Measurements from ENCODE around the gene KIF1A. TPM values are rescaled to one million over a fixed set of nuclear protein-coding genes. Genes with fewer than 3 reads are reported as not detected.
"Not testable (repeated sequence)": the region's sequence is repeated elsewhere in the genome, so short reads cannot be mapped to it uniquely, and the experiment has no call there.

KIF1A gene
- total and polyA plus RNA-seq, 2 donors from 2014 or later = 0.54 to 0.58 TPM

DNA sequence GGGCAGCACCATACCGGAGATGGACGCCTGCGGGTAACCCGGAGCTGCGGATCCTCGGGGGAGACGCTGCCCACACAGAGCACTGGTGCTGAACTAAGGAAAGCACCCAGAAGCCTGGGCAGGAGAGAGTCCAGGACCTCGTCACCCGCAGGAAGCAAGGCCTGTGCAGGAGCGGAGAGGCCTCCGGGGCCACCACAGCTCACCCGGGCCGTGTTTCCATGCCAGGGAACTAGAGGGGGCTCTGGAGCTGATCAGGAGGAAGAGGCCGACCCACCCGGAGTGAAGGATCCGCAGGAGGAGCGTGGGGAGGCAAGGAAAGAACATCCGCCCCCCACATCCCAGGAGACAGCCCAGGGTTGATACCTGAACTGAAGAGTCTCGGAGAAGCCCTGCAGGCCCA is 141.1 kb downstream of the KIF1A start:
- H3K36me3 ChIP-seq (ENCODE audit: control insufficient read depth in 2 of 3, insufficient read depth in 3 of 3, low read length in 3 of 3); FAIRE-seq; H3K4me3 ChIP-seq (ENCODE audit: low read length in 3 of 3); H3K27me3 ChIP-seq (ENCODE audit: control insufficient read depth, insufficient read depth, low read length); intact Hi-C loops (cut with DNase I); H3K4me1 ChIP-seq (ENCODE audit: control insufficient read depth in 2 of 3, insufficient read depth in 2 of 3, low read depth in 1 of 3, low read length in 3 of 3); H3K9me3 ChIP-seq (ENCODE audit: control insufficient read depth in 2 of 3, insufficient read depth in 1 of 3, low read length in 3 of 3); H3K27ac ChIP-seq (ENCODE audit: low read depth in 2 of 2, low read length in 2 of 2); DNase-seq; H3K9ac ChIP-seq (ENCODE audit: low read length in 3 of 3): not testable (repeated sequence)

DNA sequence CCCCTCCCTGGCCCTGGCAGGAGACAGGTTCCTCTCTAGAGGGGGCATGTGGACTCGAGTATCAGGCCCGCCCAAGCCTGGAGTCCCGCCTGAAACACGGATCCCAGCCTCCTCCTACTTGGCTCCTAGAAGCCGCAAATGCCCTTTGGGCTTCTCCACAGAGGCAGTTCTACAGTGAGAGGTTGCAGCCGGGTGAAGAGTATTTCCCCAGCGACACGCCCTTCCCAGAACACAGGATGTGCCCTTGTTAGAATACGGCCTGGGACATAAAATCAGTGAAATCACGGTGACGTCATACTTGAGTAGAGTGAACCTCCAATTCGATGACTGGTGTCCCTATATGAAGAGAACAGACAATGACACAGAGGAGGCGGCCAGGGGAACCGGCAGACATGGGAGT is 142.0 kb downstream of the KIF1A start:
- H3K4me3 ChIP-seq (ENCODE audit: low read length in 3 of 3); H3K4me1 ChIP-seq (ENCODE audit: control insufficient read depth in 2 of 3, insufficient read depth in 2 of 3, low read depth in 1 of 3, low read length in 3 of 3); H3K27ac ChIP-seq (ENCODE audit: low read depth in 2 of 2, low read length in 2 of 2); intact Hi-C loops (cut with DNase I); H3K36me3 ChIP-seq (ENCODE audit: control insufficient read depth in 2 of 3, insufficient read depth in 3 of 3, low read length in 3 of 3); H3K9ac ChIP-seq (ENCODE audit: low read length in 3 of 3); DNase-seq; H3K27me3 ChIP-seq (ENCODE audit: control insufficient read depth, insufficient read depth, low read length); FAIRE-seq; H3K9me3 ChIP-seq (ENCODE audit: control insufficient read depth in 2 of 3, insufficient read depth in 1 of 3, low read length in 3 of 3): not testable (repeated sequence)

DNA sequence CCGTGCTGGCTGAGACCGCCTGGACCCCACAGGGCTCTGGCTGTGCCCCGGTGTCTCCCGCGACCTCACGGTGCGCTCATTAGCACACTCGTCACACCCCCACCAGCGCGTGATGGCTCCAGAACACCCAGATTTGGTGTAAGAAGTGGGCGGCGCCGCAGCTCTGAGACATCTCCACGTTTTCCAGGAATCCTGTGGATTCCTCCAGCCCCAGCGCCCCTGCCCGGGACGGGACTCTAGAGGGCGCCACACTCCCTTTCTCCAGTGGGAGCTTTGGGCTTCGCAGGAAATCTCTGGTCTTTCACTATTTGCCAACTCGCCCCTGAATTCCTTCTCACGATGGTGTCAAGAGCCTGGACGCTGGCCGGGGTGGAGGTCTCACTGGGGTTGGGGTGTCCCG is 144.7 kb downstream of the KIF1A start:
- DNase-seq; intact Hi-C loops (cut with DNase I); FAIRE-seq: not testable (repeated sequence)

DNA sequence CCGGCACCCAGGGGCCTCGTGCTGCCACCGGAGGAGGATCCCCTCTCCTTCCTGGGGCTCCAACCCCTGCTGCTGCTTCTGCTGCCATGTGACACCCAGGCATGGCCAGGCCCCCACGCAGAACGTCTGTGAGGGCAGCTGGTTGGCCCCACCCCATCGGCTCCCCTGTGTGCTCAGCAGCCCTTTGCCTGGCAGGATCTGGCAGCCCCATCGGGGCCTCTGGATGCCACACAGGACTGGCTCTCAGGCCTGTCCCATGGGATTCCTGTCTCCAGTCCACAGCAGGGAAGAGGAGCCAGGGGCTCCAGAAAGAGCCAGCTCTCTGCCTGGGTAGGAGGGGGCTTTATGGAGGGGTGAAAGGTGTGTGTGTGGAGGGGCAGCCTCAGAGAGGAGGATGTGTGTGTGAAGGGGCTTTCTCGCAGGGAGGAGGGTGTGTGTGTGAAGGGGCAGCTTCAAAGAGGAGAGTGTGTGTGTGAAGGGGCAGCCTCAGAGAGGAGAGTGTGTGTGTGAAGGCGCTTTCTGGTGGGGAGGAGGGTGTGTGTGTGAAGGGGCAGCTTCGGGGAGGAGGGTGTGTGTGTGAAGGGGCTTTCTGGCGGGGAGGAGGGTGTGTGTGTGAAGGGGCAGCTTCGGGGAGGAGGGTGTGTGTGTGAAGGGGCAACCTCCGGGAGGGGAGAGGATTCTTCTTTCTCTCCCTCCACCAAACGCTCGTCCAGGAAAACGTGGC is 145.4 kb downstream of the KIF1A start:
- FAIRE-seq = not testable (repeated sequence)

More for the DNA sequence above, 144.7 kb downstream of the KIF1A start:
- not testable (repeated sequence) for H3K9me3 ChIP-seq (ENCODE audit: control insufficient read depth in 2 of 3, insufficient read depth in 1 of 3, low read length in 3 of 3); H3K4me1 ChIP-seq (ENCODE audit: control insufficient read depth in 2 of 3, insufficient read depth in 2 of 3, low read depth in 1 of 3, low read length in 3 of 3); H3K27me3 ChIP-seq (ENCODE audit: control insufficient read depth, insufficient read depth, low read length); H3K9ac ChIP-seq (ENCODE audit: low read length in 3 of 3); H3K4me3 ChIP-seq (ENCODE audit: low read length in 3 of 3); H3K27ac ChIP-seq (ENCODE audit: low read depth in 2 of 2, low read length in 2 of 2); H3K36me3 ChIP-seq (ENCODE audit: control insufficient read depth in 2 of 3, insufficient read depth in 3 of 3, low read length in 3 of 3)

DNA sequence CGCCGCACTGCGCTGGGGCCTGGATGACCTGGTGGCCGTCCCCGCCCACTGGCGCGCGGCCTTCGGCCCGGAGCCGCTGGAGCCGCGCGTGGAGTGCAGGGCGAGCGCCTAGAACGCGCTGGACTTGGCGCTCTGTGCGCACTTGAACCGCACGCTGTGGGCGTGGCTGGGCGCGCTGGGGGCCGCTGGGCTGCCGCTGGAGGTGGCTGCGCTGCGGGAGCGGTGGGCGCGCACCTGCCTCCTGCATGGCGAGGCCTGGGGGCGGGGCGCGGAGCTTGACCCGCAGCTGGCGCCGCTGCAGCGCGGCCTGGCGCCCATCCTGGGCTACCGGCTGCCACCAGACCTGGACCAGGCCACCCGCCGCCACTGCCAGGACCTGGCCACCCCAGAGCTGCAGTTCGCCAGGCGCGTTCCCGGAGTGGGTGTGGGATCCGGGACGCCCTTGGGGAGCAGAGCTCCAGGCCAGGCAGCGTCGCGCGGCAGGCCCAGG is 147.3 kb downstream of the KIF1A start:
- peaks cover 4% of the 10 kb centered on the region for H3K27me3 ChIP-seq (ENCODE audit: control insufficient read depth, insufficient read depth, low read length)
- no peaks in the 10 kb centered on the region for H3K9me3 ChIP-seq (ENCODE audit: control insufficient read depth in 2 of 3, insufficient read depth in 1 of 3, low read length in 3 of 3)
- H3K27ac ChIP-seq (ENCODE audit: low read depth in 2 of 2, low read length in 2 of 2) = no peak overlapping the region
- intact Hi-C loops (cut with DNase I) = no loop called here
- TF ChIP-seq, protein P1, sequence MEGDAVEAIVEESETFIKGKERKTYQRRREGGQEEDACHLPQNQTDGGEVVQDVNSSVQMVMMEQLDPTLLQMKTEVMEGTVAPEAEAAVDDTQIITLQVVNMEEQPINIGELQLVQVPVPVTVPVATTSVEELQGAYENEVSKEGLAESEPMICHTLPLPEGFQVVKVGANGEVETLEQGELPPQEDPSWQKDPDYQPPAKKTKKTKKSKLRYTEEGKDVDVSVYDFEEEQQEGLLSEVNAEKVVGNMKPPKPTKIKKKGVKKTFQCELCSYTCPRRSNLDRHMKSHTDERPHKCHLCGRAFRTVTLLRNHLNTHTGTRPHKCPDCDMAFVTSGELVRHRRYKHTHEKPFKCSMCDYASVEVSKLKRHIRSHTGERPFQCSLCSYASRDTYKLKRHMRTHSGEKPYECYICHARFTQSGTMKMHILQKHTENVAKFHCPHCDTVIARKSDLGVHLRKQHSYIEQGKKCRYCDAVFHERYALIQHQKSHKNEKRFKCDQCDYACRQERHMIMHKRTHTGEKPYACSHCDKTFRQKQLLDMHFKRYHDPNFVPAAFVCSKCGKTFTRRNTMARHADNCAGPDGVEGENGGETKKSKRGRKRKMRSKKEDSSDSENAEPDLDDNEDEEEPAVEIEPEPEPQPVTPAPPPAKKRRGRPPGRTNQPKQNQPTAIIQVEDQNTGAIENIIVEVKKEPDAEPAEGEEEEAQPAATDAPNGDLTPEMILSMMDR (IDR thresholded peaks at IDR 0.05; ENCODE audit: borderline replicate concordance, extremely low read depth, insufficient read depth) = no peak
- H3K4me3 ChIP-seq (ENCODE audit: low read length in 3 of 3) = no peak overlapping the region
- H3K36me3 ChIP-seq (ENCODE audit: control insufficient read depth in 2 of 3, insufficient read depth in 3 of 3, low read length in 3 of 3) = no peaks in the 10 kb centered on the region
- no peak overlapping the region for H3K9ac ChIP-seq (ENCODE audit: low read length in 3 of 3)
- H3K4me1 ChIP-seq (ENCODE audit: control insufficient read depth in 2 of 3, insufficient read depth in 2 of 3, low read depth in 1 of 3, low read length in 3 of 3) = no peaks in the 10 kb centered on the region
- no peak for FAIRE-seq
- DNase-seq = peak in 3 of 5 donors; percentile 30 to 45 (median 42)

More for the DNA sequence above, 145.4 kb downstream of the KIF1A start:
- peak in 3 of 5 donors; percentile 6 to 43 (median 11) for DNase-seq
- H3K36me3 ChIP-seq (ENCODE audit: control insufficient read depth in 2 of 3, insufficient read depth in 3 of 3, low read length in 3 of 3); H3K27me3 ChIP-seq (ENCODE audit: control insufficient read depth, insufficient read depth, low read length); intact Hi-C loops (cut with DNase I); H3K9me3 ChIP-seq (ENCODE audit: control insufficient read depth in 2 of 3, insufficient read depth in 1 of 3, low read length in 3 of 3); H3K4me1 ChIP-seq (ENCODE audit: control insufficient read depth in 2 of 3, insufficient read depth in 2 of 3, low read depth in 1 of 3, low read length in 3 of 3); H3K4me3 ChIP-seq (ENCODE audit: low read length in 3 of 3); H3K27ac ChIP-seq (ENCODE audit: low read depth in 2 of 2, low read length in 2 of 2); H3K9ac ChIP-seq (ENCODE audit: low read length in 3 of 3): not testable (repeated sequence)
